GM19324 (cell line): ENCODE data around the gene DYNLT1.
"Not testable (repeated sequence)": the region's sequence is repeated elsewhere in the genome, so short reads cannot be mapped to it uniquely, and the experiment has no call there.

Experiments
- ATAC-seq: cut with Tn5 transposase; IDR thresholded peaks from one replicate; pipeline ENCODE4 v1.9.1; 2021; ENCODE audit warnings: mild to moderate bottlenecking, moderate library complexity; ENCODE audit not compliant: unreplicated experiment, low FRiP score

Gene DYNLT1

GRCh38 chr6:158606011-158606410 lies 38.5 kb downstream of the DYNLT1 start:
- ATAC-seq: not testable (repeated sequence)

GRCh38 chr6:158605266-158605878 lies 39.2 kb downstream of the DYNLT1 start:
- ATAC-seq: no peak

- no peak for ATAC-seq
Observed at GRCh38 chr6:158604048-158604406, 40.5 kb downstream of the DYNLT1 start.

- no peak for ATAC-seq
Observed at GRCh38 chr6:158603261-158604047, 41.1 kb downstream of the DYNLT1 start.

- ATAC-seq: no peak
Observed at GRCh38 chr6:158599635-158600034, 44.9 kb downstream of the DYNLT1 start.

GRCh38 chr6:158597565-158597964 lies 47.0 kb downstream of the DYNLT1 start:
- no peak for ATAC-seq

GRCh38 chr6:158596861-158597260 lies 47.7 kb downstream of the DYNLT1 start:
- no peak for ATAC-seq

- ATAC-seq: no peak
Observed at GRCh38 chr6:158595223-158595622, 49.3 kb downstream of the DYNLT1 start.

- ATAC-seq: no peak
Observed at GRCh38 chr6:158593670-158594069, 50.9 kb downstream of the DYNLT1 start.

- ATAC-seq: no peak
Observed at GRCh38 chr6:158591810-158592209, 52.7 kb downstream of the DYNLT1 start.

GRCh38 chr6:158591134-158591809 lies 53.3 kb downstream of the DYNLT1 start:
- no peak for ATAC-seq

- ATAC-seq: no peak
Observed at GRCh38 chr6:158589366-158589765, 55.2 kb downstream of the DYNLT1 start.

GRCh38 chr6:158586652-158587051 lies 57.9 kb downstream of the DYNLT1 start:
- no peak for ATAC-seq
